Mesenchymal stem cell (in vitro differentiated cells and primary cell): ENCODE results near the gene AIP.

Experiments used
- DNase-seq: peaks from one replicate; pipeline ENCODE4 v3.0.0-alpha.2; 2013
- H2AFZ ChIP-seq: one replicate; pipeline ENCODE4 v1.6.1; 2013; ENCODE audit warnings: low read depth, mild to moderate bottlenecking, control low read depth, inconsistent platforms, low read length, moderate library complexity
- H2AK5ac ChIP-seq: 2 replicates; pipeline ENCODE4 v1.6.1; 2013; ENCODE audit warnings: low read length, moderate library complexity, mild to moderate bottlenecking, inconsistent platforms; ENCODE audit not compliant: severe bottlenecking
- H2BK120ac ChIP-seq: one replicate; pipeline ENCODE4 v1.6.1; 2013; ENCODE audit warnings: low read depth, mild to moderate bottlenecking, inconsistent platforms, low read length, moderate library complexity
- H2BK12ac ChIP-seq, 2 experiments: one replicate each; pipeline ENCODE4 v1.6.1; 2013; ENCODE audit warnings: inconsistent platforms in 2 of 2, low read length in 2 of 2, mild to moderate bottlenecking in 2 of 2, moderate library complexity in 2 of 2, control low read depth in 1 of 2
- H2BK15ac ChIP-seq: one replicate; pipeline ENCODE4 v1.6.1; 2013; ENCODE audit warnings: mild to moderate bottlenecking, low read depth, inconsistent platforms; ENCODE audit not compliant: poor library complexity, severe bottlenecking
- H2BK5ac ChIP-seq: 2 replicates; pipeline ENCODE4 v1.6.1; 2013; ENCODE audit warnings: low read depth, mild to moderate bottlenecking, low read length, control low read depth, inconsistent platforms; ENCODE audit not compliant: poor library complexity, severe bottlenecking
- H3K14ac ChIP-seq, 2 experiments: one replicate each; pipeline ENCODE4 v1.6.1; 2013; ENCODE audit warnings: inconsistent platforms in 2 of 2, low read length in 2 of 2, control low read depth in 1 of 2, mild to moderate bottlenecking in 1 of 2, moderate library complexity in 1 of 2
- H3K18ac ChIP-seq, 2 experiments: one replicate each; pipeline ENCODE4 v1.6.1; 2013; ENCODE audit warnings: inconsistent platforms in 2 of 2, low read length in 2 of 2, control low read depth in 1 of 2, low read depth in 1 of 2, mild to moderate bottlenecking in 1 of 2
- H3K23ac ChIP-seq, 2 experiments: one replicate each; pipeline ENCODE4 v1.6.1; 2013; ENCODE audit warnings: inconsistent platforms in 2 of 2, low read length in 2 of 2, mild to moderate bottlenecking in 2 of 2, moderate library complexity in 2 of 2, control low read depth in 1 of 2
- H3K27ac ChIP-seq: 2 replicates; pipeline ENCODE4 v1.5.1; 2013; ENCODE audit warnings: mild to moderate bottlenecking, moderate library complexity, low read length, control low read depth, inconsistent platforms; ENCODE audit not compliant: poor library complexity, severe bottlenecking
- H3K27me3 ChIP-seq, 2 experiments: 2 replicates each; pipeline versions ENCODE4 v1.6.1 to v1.7.0; 2013; ENCODE audit warnings: low read length in 2 of 2, mild to moderate bottlenecking in 2 of 2, moderate library complexity in 2 of 2, control low read depth in 1 of 2, inconsistent platforms in 1 of 2; ENCODE audit not compliant: control insufficient read depth in 1 of 2, insufficient read depth in 1 of 2
- H3K36me3 ChIP-seq, 2 experiments: 2 replicates each; pipeline versions ENCODE4 v1.6.1 to v1.7.0; 2013; ENCODE audit warnings: low read length in 2 of 2, control low read depth in 1 of 2, inconsistent platforms in 1 of 2, low read depth in 1 of 2, mild to moderate bottlenecking in 1 of 2; ENCODE audit not compliant: insufficient read depth in 2 of 2, control insufficient read depth in 1 of 2
- H3K4ac ChIP-seq, 2 experiments: one replicate each; pipeline ENCODE4 v1.6.1; 2013; ENCODE audit warnings: inconsistent platforms in 2 of 2, low read length in 2 of 2, mild to moderate bottlenecking in 2 of 2, moderate library complexity in 2 of 2, control low read depth in 1 of 2, low read depth in 1 of 2
- H3K4me1 ChIP-seq: 2 replicates; pipeline ENCODE4 v1.6.1; 2013; ENCODE audit warnings: low read depth, low read length, control low read depth; ENCODE audit not compliant: control insufficient read depth, insufficient read depth
- H3K4me2 ChIP-seq: 2 replicates; pipeline ENCODE4 v1.6.1; 2013; ENCODE audit warnings: low read length, mild to moderate bottlenecking, inconsistent platforms; ENCODE audit not compliant: poor library complexity, severe bottlenecking
- H3K4me3 ChIP-seq, 2 experiments: 2 replicates each; pipeline versions ENCODE4 v1.5.1 to v1.7.0; 2013; ENCODE audit warnings: low read length in 2 of 2, mild to moderate bottlenecking in 2 of 2, control low read depth in 1 of 2, low read depth in 1 of 2; ENCODE audit not compliant: insufficient read depth in 1 of 2
- H3K79me1 ChIP-seq: replicated peaks from 2 replicates; pipeline ENCODE4 v1.6.1; 2013; ENCODE audit warnings: mild to moderate bottlenecking, control low read depth, low read length, inconsistent platforms; ENCODE audit not compliant: poor library complexity, severe bottlenecking
- H3K9ac ChIP-seq: 2 replicates; pipeline ENCODE4 v1.7.0; 2013; ENCODE audit warnings: mild to moderate bottlenecking, low read length, moderate library complexity
- H3K9me3 ChIP-seq: 2 replicates; pipeline ENCODE4 v1.7.0; 2013; ENCODE audit warnings: mild to moderate bottlenecking, low read length; ENCODE audit not compliant: control insufficient read depth
- H4K8ac ChIP-seq: one replicate; pipeline ENCODE4 v1.6.1; 2013; ENCODE audit warnings: inconsistent platforms, mild to moderate bottlenecking, low read length, moderate library complexity
- H4K91ac ChIP-seq: one replicate; pipeline ENCODE4 v1.6.1; 2013; ENCODE audit warnings: mild to moderate bottlenecking, low read length, inconsistent platforms
- WGBS: methylation state at CpG from one replicate; pipeline ENCODE4 v1.1.7; 2013; ENCODE audit warnings: mixed read lengths; 5-methylcytosine and 5-hydroxymethylcytosine counted together

Gene AIP

GRCh38 chr11:67519726-67520125 is 36.9 kb downstream of the AIP start:
- H2AFZ ChIP-seq = no peak overlapping the region
- H4K91ac ChIP-seq = no peak overlapping the region
- no peaks in the 10 kb centered on the region for H3K79me1 ChIP-seq
- H2AK5ac ChIP-seq = no peak overlapping the region
- no peak overlapping the region for H2BK5ac ChIP-seq
- peaks cover 3 to 62% of the 10 kb centered on the region in 2 experiments for H3K27me3 ChIP-seq
- H3K23ac ChIP-seq = no peak overlapping the region
- DNase-seq = no peak
- no peaks in the 10 kb centered on the region for H3K36me3 ChIP-seq
- H2BK120ac ChIP-seq = no peak overlapping the region
- no peaks in the 10 kb centered on the region for H3K9me3 ChIP-seq
- no peak overlapping the region for H3K27ac ChIP-seq
- peak overlapping the region in 1 of 2 experiments; percentile 22 for H3K14ac ChIP-seq
- H3K4me1 ChIP-seq = no peaks in the 10 kb centered on the region
- no peak overlapping the region for H3K4ac ChIP-seq
- no peak overlapping the region for H3K4me2 ChIP-seq
- H3K9ac ChIP-seq = no peak overlapping the region
- 92% methylated on average over 32 of the region's 32 CpGs for WGBS
- no peak overlapping the region for H2BK15ac ChIP-seq
- H2BK12ac ChIP-seq = no peak overlapping the region
- no peak overlapping the region for H3K18ac ChIP-seq
- no peak overlapping the region for H4K8ac ChIP-seq
- no peak overlapping the region for H3K4me3 ChIP-seq

GRCh38 chr11:67520856-67521824 is 38.3 kb downstream of the AIP start:
- H3K4me1 ChIP-seq = peaks cover 3% of the 10 kb centered on the region
- no peak overlapping the region for H4K91ac ChIP-seq
- no peak overlapping the region for H3K4ac ChIP-seq
- no peak overlapping the region for H3K23ac ChIP-seq
- no peak overlapping the region for H2BK15ac ChIP-seq
- no peak overlapping the region for H2AFZ ChIP-seq
- H3K9me3 ChIP-seq = no peaks in the 10 kb centered on the region
- H3K36me3 ChIP-seq = no peaks in the 10 kb centered on the region
- no peak overlapping the region for H3K4me2 ChIP-seq
- no peak overlapping the region for H2AK5ac ChIP-seq
- H3K18ac ChIP-seq = no peak overlapping the region
- H2BK12ac ChIP-seq = no peak overlapping the region
- WGBS = 83% methylated on average over 14 of the region's 16 CpGs
- no peak for DNase-seq
- no peak overlapping the region for H3K27ac ChIP-seq
- no peak overlapping the region for H2BK120ac ChIP-seq
- H3K4me3 ChIP-seq = no peak overlapping the region
- no peak overlapping the region for H3K9ac ChIP-seq
- H3K27me3 ChIP-seq = peaks cover 3 to 61% of the 10 kb centered on the region in 2 experiments
- H4K8ac ChIP-seq = no peak overlapping the region
- H3K14ac ChIP-seq = no peak overlapping the region
- H3K79me1 ChIP-seq = no peaks in the 10 kb centered on the region
- no peak overlapping the region for H2BK5ac ChIP-seq

- Histone ChIP-seq H3K36me3 (no peaks in the 10 kb centered on the region), H3K18ac (no peak overlapping the region), H3K4me1 (peaks cover 3% of the 10 kb centered on the region), H3K79me1 (no peaks in the 10 kb centered on the region), H3K27ac (no peak overlapping the region), H3K27me3 (peaks cover 3 to 55% of the 10 kb centered on the region in 2 experiments), H4K8ac (no peak overlapping the region), H3K4me2 (no peak overlapping the region), H3K23ac (no peak overlapping the region), H2BK15ac (no peak overlapping the region), H2BK12ac (no peak overlapping the region), H2AFZ (no peak overlapping the region), H3K9ac (no peak overlapping the region), H3K4ac (no peak overlapping the region), H2AK5ac (no peak overlapping the region), H2BK120ac (no peak overlapping the region), H3K4me3 (no peak overlapping the region), H4K91ac (no peak overlapping the region), H3K14ac (no peak overlapping the region), H3K9me3 (no peaks in the 10 kb centered on the region), H2BK5ac (no peak overlapping the region)
- 71% methylated on average over 8 of the region's 10 CpGs for WGBS
- no peak for DNase-seq
These were observed 39.1 kb downstream of the AIP start for GRCh38 chr11:67521924-67522323.

- Histone ChIP-seq H3K27me3 (peaks cover 3 to 58% of the 10 kb centered on the region in 2 experiments), H3K4ac (no peak overlapping the region), H4K91ac (no peak overlapping the region), H3K4me3 (no peak overlapping the region), H2BK15ac (no peak overlapping the region), H3K4me1 (peaks cover 3% of the 10 kb centered on the region), H2BK12ac (no peak overlapping the region), H3K4me2 (no peak overlapping the region), H2AK5ac (no peak overlapping the region), H3K79me1 (no peaks in the 10 kb centered on the region), H2AFZ (no peak overlapping the region), H2BK120ac (no peak overlapping the region), H4K8ac (no peak overlapping the region), H2BK5ac (no peak overlapping the region), H3K18ac (no peak overlapping the region), H3K36me3 (no peaks in the 10 kb centered on the region), H3K9ac (no peak overlapping the region), H3K9me3 (peaks cover 3% of the 10 kb centered on the region), H3K27ac (no peak overlapping the region), H3K14ac (no peak overlapping the region), H3K23ac (no peak overlapping the region)
- WGBS = 92% methylated on average over 12 of the region's 15 CpGs
- no peak for DNase-seq
These were observed 39.5 kb downstream of the AIP start for GRCh38 chr11:67522338-67522737.
